ENCODE measurements around the gene TUBB1. TPM values are rescaled to one million over a fixed set of nuclear protein-coding genes. Genes with fewer than 3 reads are reported as not detected.
A peak's percentile ranks its signal among the peaks of the same experiment; 100 is the strongest.
"Not testable (repeated sequence)": the region's sequence is repeated elsewhere in the genome, so short reads cannot be mapped to it uniquely, and the experiment has no call there.

Gene TUBB1
- total and polyA plus RNA-seq, 12 donors, result 0.07 to 0.38 (median 0.18) TPM; not detected in 2

DNA sequence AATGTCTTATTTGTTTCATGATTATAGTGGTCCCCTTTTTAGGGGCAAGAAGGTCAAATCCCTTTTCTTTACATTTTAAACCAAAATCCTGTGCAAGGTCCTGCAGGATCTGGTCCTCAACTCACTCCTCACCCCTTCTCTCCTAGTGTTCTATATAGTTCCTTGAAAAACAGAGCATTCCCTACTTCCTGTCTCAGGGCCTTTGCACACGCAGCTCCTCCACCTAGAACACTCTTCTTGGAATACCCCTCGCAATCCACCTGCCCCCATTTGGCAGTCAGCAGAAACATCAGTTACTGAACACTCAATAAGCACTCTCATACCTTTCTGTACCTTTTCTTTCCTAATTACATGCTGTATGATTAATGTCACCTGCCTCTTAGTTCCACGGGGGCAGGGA lies 16.2 kb downstream of the TUBB1 start:
- Histone ChIP-seq H3K27ac (no peak overlapping the region), H3K9me3 (no peaks in the 10 kb centered on the region), H3K4me3 (no peak overlapping the region), H3K27me3 (no peaks in the 10 kb centered on the region), H3K4me1 (peaks cover 11 to 39% (median 29%) of the 10 kb centered on the region in 9 donors), H3K36me3 (peaks cover 0 to 67% (median 39%) of the 10 kb centered on the region in 9 donors)
- TF ChIP-seq, protein P1, sequence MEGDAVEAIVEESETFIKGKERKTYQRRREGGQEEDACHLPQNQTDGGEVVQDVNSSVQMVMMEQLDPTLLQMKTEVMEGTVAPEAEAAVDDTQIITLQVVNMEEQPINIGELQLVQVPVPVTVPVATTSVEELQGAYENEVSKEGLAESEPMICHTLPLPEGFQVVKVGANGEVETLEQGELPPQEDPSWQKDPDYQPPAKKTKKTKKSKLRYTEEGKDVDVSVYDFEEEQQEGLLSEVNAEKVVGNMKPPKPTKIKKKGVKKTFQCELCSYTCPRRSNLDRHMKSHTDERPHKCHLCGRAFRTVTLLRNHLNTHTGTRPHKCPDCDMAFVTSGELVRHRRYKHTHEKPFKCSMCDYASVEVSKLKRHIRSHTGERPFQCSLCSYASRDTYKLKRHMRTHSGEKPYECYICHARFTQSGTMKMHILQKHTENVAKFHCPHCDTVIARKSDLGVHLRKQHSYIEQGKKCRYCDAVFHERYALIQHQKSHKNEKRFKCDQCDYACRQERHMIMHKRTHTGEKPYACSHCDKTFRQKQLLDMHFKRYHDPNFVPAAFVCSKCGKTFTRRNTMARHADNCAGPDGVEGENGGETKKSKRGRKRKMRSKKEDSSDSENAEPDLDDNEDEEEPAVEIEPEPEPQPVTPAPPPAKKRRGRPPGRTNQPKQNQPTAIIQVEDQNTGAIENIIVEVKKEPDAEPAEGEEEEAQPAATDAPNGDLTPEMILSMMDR (IDR thresholded peaks at IDR 0.05), result no peak
- WGBS, 2 donors, result 94 to 98% methylated on average over 3 of the region's 3 CpGs
- intact Hi-C loops (cut with DNase I), result loop anchor here in 5 of 10 donors (10.0 kb wide), 4 partner anchors 51 to 651 kb away; partner anchors contain the start of genes NELFCD (in 1 of the 5), STX16 (in 1 of the 5) and VAPB (in 1 of the 5)
- no peak for DNase-seq
- no peak for ATAC-seq

GRCh38 chr20:59037386-59037785 lies 18.2 kb downstream of the TUBB1 start:
- ATAC-seq, result no peak
- Histone ChIP-seq H3K4me3 (no peak overlapping the region), H3K27ac (no peak overlapping the region), H3K9me3 (no peaks in the 10 kb centered on the region), H3K27me3 (no peaks in the 10 kb centered on the region), H3K4me1 (peaks cover 5 to 45% (median 32%) of the 10 kb centered on the region in 9 donors), H3K36me3 (peaks cover 0 to 70% (median 39%) of the 10 kb centered on the region in 9 donors)
- TF ChIP-seq, protein P1 (IDR thresholded peaks at IDR 0.05), result no peak
- no peak for DNase-seq
- intact Hi-C loops (cut with DNase I), result loop anchor here in 5 of 10 donors (10.0 kb wide), 4 partner anchors 53 to 653 kb away; partner anchors contain the start of genes NELFCD (in 1 of the 5), STX16 (in 1 of the 5) and VAPB (in 1 of the 5)
- 92% methylated on average over 12 of the region's 12 CpGs for WGBS, 2 donors

GRCh38 chr20:59039233-59039632 lies 20.0 kb downstream of the TUBB1 start:
- Histone ChIP-seq H3K4me1 (peaks cover 4 to 42% (median 37%) of the 10 kb centered on the region in 9 donors), H3K27me3 (no peaks in the 10 kb centered on the region), H3K4me3 (no peak overlapping the region), H3K9me3 (no peaks in the 10 kb centered on the region), H3K27ac (no peak overlapping the region), H3K36me3 (peaks cover 0 to 62% (median 34%) of the 10 kb centered on the region in 9 donors)
- intact Hi-C loops (cut with DNase I), result loop anchor here in 5 of 10 donors (10.0 kb wide), 4 partner anchors 54 to 654 kb away; partner anchors contain the start of genes NELFCD (in 1 of the 5), STX16 (in 1 of the 5) and VAPB (in 1 of the 5)
- WGBS, 2 donors, result 72 to 74% methylated on average over 1 of the region's 1 CpG
- TF ChIP-seq, protein P1 (IDR thresholded peaks at IDR 0.05), result no peak
- ATAC-seq (no peak), DNase-seq (no peak)

DNA sequence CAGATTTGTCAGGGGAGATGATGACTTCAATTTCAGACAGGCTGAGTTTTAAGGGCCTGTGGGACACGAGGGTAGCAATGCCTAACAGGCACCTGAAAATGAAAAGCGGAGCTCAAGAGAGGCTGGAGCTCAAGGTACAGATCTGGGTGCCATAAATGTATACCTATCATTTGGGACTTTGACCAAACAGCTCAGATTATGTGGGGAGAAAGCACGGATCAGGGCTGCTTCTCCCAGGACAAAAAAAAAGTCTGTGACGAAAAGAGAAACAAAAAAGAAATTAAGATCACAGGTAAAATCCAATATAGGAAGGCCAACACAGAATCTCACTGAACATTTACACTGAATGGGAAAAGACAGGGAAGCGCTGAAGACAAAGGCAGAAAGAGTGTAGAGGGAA lies 21.4 kb downstream of the TUBB1 start:
- Histone ChIP-seq H3K4me1 (peaks cover 4 to 42% (median 37%) of the 10 kb centered on the region in 9 donors), H3K27me3 (no peaks in the 10 kb centered on the region), H3K9me3 (no peaks in the 10 kb centered on the region), H3K4me3 (no peak overlapping the region), H3K36me3 (peaks cover 0 to 48% (median 23%) of the 10 kb centered on the region in 9 donors), H3K27ac (no peak overlapping the region)
- intact Hi-C loops (cut with DNase I), result loop anchor here in 1 of 10 donors (10.0 kb wide), 1 partner anchor 166 kb away; no protein-coding TSS in a partner anchor
- WGBS, 2 donors, result 81 to 88% methylated on average over 5 of the region's 5 CpGs
- ATAC-seq (no peak), DNase-seq (no peak)
- TF ChIP-seq, protein P1 (IDR thresholded peaks at IDR 0.05), result no peak

DNA sequence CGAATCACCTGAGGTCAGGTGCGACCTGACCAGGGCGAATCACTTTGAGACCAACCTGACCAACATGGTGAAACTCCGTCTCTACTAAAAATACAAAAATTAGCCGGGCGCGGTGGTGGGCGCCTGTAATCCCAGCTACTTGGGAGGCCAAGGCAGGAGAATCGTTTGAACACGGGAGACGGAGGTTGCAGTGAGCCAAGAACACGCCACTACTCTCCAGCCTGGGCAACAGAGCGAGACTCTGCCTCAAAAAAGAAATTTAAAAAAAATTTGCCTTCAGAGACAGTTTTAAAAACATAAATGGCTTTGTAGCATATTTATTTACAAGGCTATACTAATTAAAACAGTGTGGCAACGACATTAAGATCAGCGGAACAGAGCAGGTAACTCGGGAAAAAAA lies 22.3 kb downstream of the TUBB1 start:
- H3K27me3 ChIP-seq, ATAC-seq, H3K9me3 ChIP-seq, DNase-seq: not testable (repeated sequence)
- peak overlapping the region in 9 of 10 donors; percentile 64 to 93 (median 88) for H3K4me3 ChIP-seq
- 90 to 97% methylated on average over 16 of the region's 16 CpGs for WGBS, 2 donors
- peaks cover 0 to 40% (median 15%) of the 10 kb centered on the region in 9 donors for H3K36me3 ChIP-seq
- H3K27ac ChIP-seq, result peak overlapping the region in 6 of 10 donors; percentile 76 to 93 (median 90)
- intact Hi-C loops (cut with DNase I), result loop anchor here in 1 of 10 donors (10.0 kb wide), 1 partner anchor 167 kb away; no protein-coding TSS in a partner anchor
- peaks cover 4 to 42% (median 37%) of the 10 kb centered on the region in 9 donors for H3K4me1 ChIP-seq

Measured in heart right ventricle (tissue), 16 donors.